Smooth muscle cell (in vitro differentiated cells): ENCODE measurements around the gene IL10RA. TPM values are rescaled to one million over a fixed set of nuclear protein-coding genes. Genes with fewer than 3 reads are reported as not detected.

Source experiments
- DNase-seq: peaks from one replicate; lab custom pipeline; 2025; ENCODE audit not compliant: unreplicated experiment; lab: John Stamatoyannopoulos, UW
- H2AFZ ChIP-seq: fragments of 200-600 bp; sonication (generic); 2 replicates; pipeline ENCODE4 v1.6.0; 2016; ENCODE audit warnings: antibody characterized with exemption, low read depth, mild to moderate bottlenecking
- H3F3A ChIP-seq: fragments of 200-600 bp; sonication (generic); 2 replicates; pipeline ENCODE4 v1.6.0; 2017; ENCODE audit warnings: antibody characterized with exemption, low read depth
- H3K27ac ChIP-seq: fragments of 200-600 bp; sonication (generic); 2 replicates; pipeline ENCODE4 v1.5.1; 2016; ENCODE audit warnings: low read depth, mild to moderate bottlenecking
- H3K27me3 ChIP-seq: fragments of 200-600 bp; sonication (generic); 2 replicates; pipeline ENCODE4 v1.6.1; 2016; ENCODE audit warnings: low read depth, mild to moderate bottlenecking
- H3K36me3 ChIP-seq: fragments of 200-600 bp; sonication (generic); 2 replicates; pipeline ENCODE4 v1.5.1; 2016; ENCODE audit warnings: low read depth
- H3K4me1 ChIP-seq: fragments of 200-600 bp; sonication (generic); 2 replicates; pipeline ENCODE4 v1.5.1; 2016; ENCODE audit warnings: low read depth
- H3K4me2 ChIP-seq: fragments of 200-600 bp; sonication (generic); 2 replicates; pipeline ENCODE4 v1.6.0; 2016; ENCODE audit warnings: mild to moderate bottlenecking
- H3K4me3 ChIP-seq: fragments of 200-600 bp; sonication (generic); 2 replicates; pipeline ENCODE4 v1.5.1; 2016; ENCODE audit warnings: mild to moderate bottlenecking
- H3K79me2 ChIP-seq: fragments of 200-600 bp; sonication (generic); 2 replicates; pipeline ENCODE4 v1.6.0; 2016; ENCODE audit warnings: low read depth, mild to moderate bottlenecking
- H3K9ac ChIP-seq: fragments of 200-600 bp; sonication (generic); 2 replicates; pipeline ENCODE4 v1.6.0; 2016; ENCODE audit warnings: low read depth
- H3K9me3 ChIP-seq: fragments of 200-600 bp; sonication (generic); replicated peaks from 2 replicates; pipeline ENCODE4 v1.5.1; 2016; ENCODE audit warnings: low read depth
- H4K20me1 ChIP-seq: fragments of 200-600 bp; sonication (generic); 2 replicates; pipeline ENCODE4 v1.6.0; 2016; ENCODE audit warnings: low read depth
- CTCF ChIP-seq: fragments of 200-600 bp; sonication (generic); IDR thresholded peaks from 2 replicates; pipeline ENCODE4 v1.5.1; 2017; ENCODE audit warnings: borderline replicate concordance, mild to moderate bottlenecking, antibody characterized with exemption; ENCODE audit not compliant: insufficient read depth, poor library complexity, severe bottlenecking
- WGBS: methylation state at CpG from one replicate; pipeline ENCODE4 v1.1.7; 2016; ENCODE audit warnings: low lambda C conversion rate; 5-methylcytosine and 5-hydroxymethylcytosine counted together
- polyA plus RNA-seq: library from polyadenylated mRNA; unstranded; fragments of >200 nt; fragmentation: Nextera tagmentation; extraction: Ambion mirVana; gene quantifications from 2 replicates; pipeline ENCODE4 v1.2.1, GENCODE V29; 2016
- total RNA-seq: library from RNA; depleted of rRNA; stranded (reverse); fragments of >200 nt; gene quantifications from 2 replicates; pipeline ENCODE4 v1.2.3, GENCODE V29; 2014

Gene IL10RA
- total and polyA plus RNA-seq, 2 experiments from 2014 or later, result 0.07 to 0.18 TPM

- H3K27me3 ChIP-seq, result peaks cover 5% of the 10 kb centered on the region
- no peak for TF ChIP-seq CTCF
- no peaks in the 10 kb centered on the region for H3K4me1 ChIP-seq
- H3K9me3 ChIP-seq, result no peaks in the 10 kb centered on the region
- no peak overlapping the region for H3K4me3 ChIP-seq
- no peaks in the 10 kb centered on the region for H3F3A ChIP-seq
- H2AFZ ChIP-seq, result no peak overlapping the region
- H4K20me1 ChIP-seq, result no peaks in the 10 kb centered on the region
- H3K9ac ChIP-seq, result no peak overlapping the region
- DNase-seq, result no peak
- H3K4me2 ChIP-seq, result no peak overlapping the region
- H3K27ac ChIP-seq, result no peak overlapping the region
- H3K36me3 ChIP-seq, result no peaks in the 10 kb centered on the region
- no peaks in the 10 kb centered on the region for H3K79me2 ChIP-seq
- 89% methylated on average over 1 of the region's 1 CpG for WGBS
Observed at GRCh38 chr11:118021146-118021545, 35.0 kb downstream of the IL10RA start.

- H4K20me1 ChIP-seq, result no peaks in the 10 kb centered on the region
- DNase-seq, result no peak
- H2AFZ ChIP-seq, result no peak overlapping the region
- H3K9ac ChIP-seq, result no peak overlapping the region
- no peak overlapping the region for H3K4me2 ChIP-seq
- no peaks in the 10 kb centered on the region for H3K79me2 ChIP-seq
- no peak overlapping the region for H3K4me3 ChIP-seq
- H3K27me3 ChIP-seq, result peaks cover 16% of the 10 kb centered on the region
- 76% methylated on average over 4 of the region's 4 CpGs for WGBS
- no peaks in the 10 kb centered on the region for H3K4me1 ChIP-seq
- H3K36me3 ChIP-seq, result no peaks in the 10 kb centered on the region
- H3K9me3 ChIP-seq, result no peaks in the 10 kb centered on the region
- H3F3A ChIP-seq, result no peaks in the 10 kb centered on the region
- TF ChIP-seq CTCF, result no peak
- no peak overlapping the region for H3K27ac ChIP-seq
Observed at GRCh38 chr11:118027694-118028093, 41.5 kb downstream of the IL10RA start.

- DNase-seq, result no peak
- H3F3A ChIP-seq, result no peaks in the 10 kb centered on the region
- 95% methylated on average over 3 of the region's 3 CpGs for WGBS
- no peaks in the 10 kb centered on the region for H3K36me3 ChIP-seq
- no peaks in the 10 kb centered on the region for H3K79me2 ChIP-seq
- H2AFZ ChIP-seq, result no peak overlapping the region
- H3K9ac ChIP-seq, result no peak overlapping the region
- no peak for TF ChIP-seq CTCF
- peaks cover 16% of the 10 kb centered on the region for H3K27me3 ChIP-seq
- H3K27ac ChIP-seq, result no peak overlapping the region
- H3K4me1 ChIP-seq, result no peaks in the 10 kb centered on the region
- H3K9me3 ChIP-seq, result no peaks in the 10 kb centered on the region
- no peak overlapping the region for H3K4me2 ChIP-seq
- H3K4me3 ChIP-seq, result no peak overlapping the region
- H4K20me1 ChIP-seq, result no peaks in the 10 kb centered on the region
Observed at GRCh38 chr11:118028626-118029025, 42.4 kb downstream of the IL10RA start.

GRCh38 chr11:118033443-118033842 is 47.2 kb downstream of the IL10RA start:
- Histone ChIP-seq H3K27me3 (peaks cover 27% of the 10 kb centered on the region), H3K9me3 (no peaks in the 10 kb centered on the region), H4K20me1 (no peaks in the 10 kb centered on the region), H3K36me3 (no peaks in the 10 kb centered on the region), H2AFZ (no peak overlapping the region), H3K9ac (no peak overlapping the region), H3K4me1 (no peaks in the 10 kb centered on the region), H3K4me3 (no peak overlapping the region), H3K4me2 (no peak overlapping the region), H3F3A (no peaks in the 10 kb centered on the region), H3K79me2 (no peaks in the 10 kb centered on the region), H3K27ac (no peak overlapping the region)
- 93% methylated on average over 4 of the region's 4 CpGs for WGBS
- no peak for DNase-seq
- TF ChIP-seq CTCF, result no peak
